ENCODE data around the gene ATP8B3.

ATP8B3 gene

GRCh38 chr19:1859331-1859781, 47.3 kb upstream of the ATP8B3 start (continued):
- TF ChIP-seq, protein P1, sequence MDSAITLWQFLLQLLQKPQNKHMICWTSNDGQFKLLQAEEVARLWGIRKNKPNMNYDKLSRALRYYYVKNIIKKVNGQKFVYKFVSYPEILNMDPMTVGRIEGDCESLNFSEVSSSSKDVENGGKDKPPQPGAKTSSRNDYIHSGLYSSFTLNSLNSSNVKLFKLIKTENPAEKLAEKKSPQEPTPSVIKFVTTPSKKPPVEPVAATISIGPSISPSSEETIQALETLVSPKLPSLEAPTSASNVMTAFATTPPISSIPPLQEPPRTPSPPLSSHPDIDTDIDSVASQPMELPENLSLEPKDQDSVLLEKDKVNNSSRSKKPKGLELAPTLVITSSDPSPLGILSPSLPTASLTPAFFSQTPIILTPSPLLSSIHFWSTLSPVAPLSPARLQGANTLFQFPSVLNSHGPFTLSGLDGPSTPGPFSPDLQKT (IDR thresholded peaks at IDR 0.05; ENCODE audit: borderline replicate concordance, low read depth, low read length): no peak
- TF ChIP-seq ZNF292 (tag by site-specific recombination; IDR thresholded peaks at IDR 0.05; ENCODE audit: borderline replicate concordance, low read depth) (no peak), ZNF555 (tag by site-specific recombination; conservative IDR thresholded peaks at IDR 0.05) (no peak), ZNF561 (tag by site-specific recombination; IDR thresholded peaks at IDR 0.05; ENCODE audit: borderline replicate concordance) (no peak), ZNF16 (tag by site-specific recombination; IDR thresholded peaks at IDR 0.05; ENCODE audit: low read depth) (no peak), ZNF513 (tag by site-specific recombination; IDR thresholded peaks at IDR 0.05) (no peak), ZNF121 (tag by site-specific recombination; IDR thresholded peaks at IDR 0.05) (no peak), ZNF645 (tag by site-specific recombination; IDR thresholded peaks at IDR 0.05) (no peak), ZNF571 (tag by site-specific recombination; IDR thresholded peaks at IDR 0.05) (no peak), ZNF701 (tag by site-specific recombination; IDR thresholded peaks at IDR 0.05) (no peak), KLF1 (tag by site-specific recombination; IDR thresholded peaks at IDR 0.05) (peak; percentile 83), WT1 (tag by site-specific recombination; IDR thresholded peaks at IDR 0.05) (peak; percentile 74), ZNF2 (tag by site-specific recombination; IDR thresholded peaks at IDR 0.05) (no peak), ZNF341 (tag by site-specific recombination; IDR thresholded peaks at IDR 0.05; ENCODE audit: low read depth) (no peak), IKZF3 (tag by site-specific recombination; IDR thresholded peaks at IDR 0.05) (peak; percentile 79), ZNF23 (tag by site-specific recombination; IDR thresholded peaks at IDR 0.05; ENCODE audit: borderline replicate concordance) (no peak), ZNF473 (tag by site-specific recombination; IDR thresholded peaks at IDR 0.05) (no peak), ZNF366 (tag by site-specific recombination; conservative IDR thresholded peaks at IDR 0.05) (peak; percentile 55), ZNF837 (tag by site-specific recombination; IDR thresholded peaks at IDR 0.05) (no peak), KLF8 (tag by site-specific recombination; IDR thresholded peaks at IDR 0.05) (peak; percentile 58; the same call in 1 of the 2 replicates), SP7 (tag by site-specific recombination; IDR thresholded peaks at IDR 0.05) (peak; percentile 40), ZNF600 (tag by site-specific recombination; IDR thresholded peaks at IDR 0.05) (peak; percentile 99), YY2 (tag by site-specific recombination; IDR thresholded peaks at IDR 0.05) (no peak), ZBTB17 (tag by site-specific recombination; IDR thresholded peaks at IDR 0.05) (peak; percentile 59), ZNF354C (tag by site-specific recombination; IDR thresholded peaks at IDR 0.05; ENCODE audit: borderline replicate concordance, low read depth) (no peak), ZSCAN5A (tag by site-specific recombination; IDR thresholded peaks at IDR 0.05) (0 out of 2 replicates have a peak, but pooled peaks have one; percentile 10), EGR2 (tag by site-specific recombination; IDR thresholded peaks at IDR 0.05; ENCODE audit: low read depth) (peak; percentile 92)
- TF ChIP-seq, protein P2, sequence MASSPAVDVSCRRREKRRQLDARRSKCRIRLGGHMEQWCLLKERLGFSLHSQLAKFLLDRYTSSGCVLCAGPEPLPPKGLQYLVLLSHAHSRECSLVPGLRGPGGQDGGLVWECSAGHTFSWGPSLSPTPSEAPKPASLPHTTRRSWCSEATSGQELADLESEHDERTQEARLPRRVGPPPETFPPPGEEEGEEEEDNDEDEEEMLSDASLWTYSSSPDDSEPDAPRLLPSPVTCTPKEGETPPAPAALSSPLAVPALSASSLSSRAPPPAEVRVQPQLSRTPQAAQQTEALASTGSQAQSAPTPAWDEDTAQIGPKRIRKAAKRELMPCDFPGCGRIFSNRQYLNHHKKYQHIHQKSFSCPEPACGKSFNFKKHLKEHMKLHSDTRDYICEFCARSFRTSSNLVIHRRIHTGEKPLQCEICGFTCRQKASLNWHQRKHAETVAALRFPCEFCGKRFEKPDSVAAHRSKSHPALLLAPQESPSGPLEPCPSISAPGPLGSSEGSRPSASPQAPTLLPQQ (tag by site-specific recombination; IDR thresholded peaks at IDR 0.05): no peak
- TF ChIP-seq, protein P3, sequence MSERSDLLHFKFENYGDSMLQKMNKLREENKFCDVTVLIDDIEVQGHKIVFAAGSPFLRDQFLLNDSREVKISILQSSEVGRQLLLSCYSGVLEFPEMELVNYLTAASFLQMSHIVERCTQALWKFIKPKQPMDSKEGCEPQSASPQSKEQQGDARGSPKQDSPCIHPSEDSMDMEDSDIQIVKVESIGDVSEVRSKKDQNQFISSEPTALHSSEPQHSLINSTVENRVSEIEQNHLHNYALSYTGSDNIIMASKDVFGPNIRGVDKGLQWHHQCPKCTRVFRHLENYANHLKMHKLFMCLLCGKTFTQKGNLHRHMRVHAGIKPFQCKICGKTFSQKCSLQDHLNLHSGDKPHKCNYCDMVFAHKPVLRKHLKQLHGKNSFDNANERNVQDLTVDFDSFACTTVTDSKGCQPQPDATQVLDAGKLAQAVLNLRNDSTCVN (tag by site-specific recombination; optimal IDR thresholded peaks at IDR 0.05): peak; percentile 2

Measured in HEK293 (cell line).